ENCODE measurements around the gene MAPK8. TPM values are rescaled to one million over a fixed set of nuclear protein-coding genes. Genes with fewer than 3 reads are reported as not detected.

The MAPK8 gene
- total and polyA plus RNA-seq, 4 donors, result 9.1 to 142 (median 24.2) TPM

DNA sequence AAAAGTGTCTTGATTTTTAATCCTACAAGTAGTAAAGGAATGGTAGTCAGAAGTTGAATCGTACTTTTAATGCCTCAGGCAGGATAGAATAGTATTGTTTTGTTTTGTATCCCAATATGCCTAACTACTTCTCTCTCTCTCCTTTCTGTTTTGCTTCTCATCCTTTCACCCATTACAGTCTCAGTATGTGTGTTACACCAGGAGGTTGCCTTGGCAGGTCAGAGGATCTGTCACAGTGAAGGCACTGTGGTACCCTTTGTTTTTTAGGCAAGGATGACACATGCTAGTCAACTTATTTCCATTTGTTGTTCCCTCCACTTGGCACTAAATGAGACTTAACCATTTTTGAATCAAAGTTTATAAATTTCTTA, 94.4 kb downstream of the MAPK8 start:
- H3K27ac ChIP-seq (ENCODE audit: low read depth in 1 of 2, low read length in 1 of 2), result no peak overlapping the region

DNA sequence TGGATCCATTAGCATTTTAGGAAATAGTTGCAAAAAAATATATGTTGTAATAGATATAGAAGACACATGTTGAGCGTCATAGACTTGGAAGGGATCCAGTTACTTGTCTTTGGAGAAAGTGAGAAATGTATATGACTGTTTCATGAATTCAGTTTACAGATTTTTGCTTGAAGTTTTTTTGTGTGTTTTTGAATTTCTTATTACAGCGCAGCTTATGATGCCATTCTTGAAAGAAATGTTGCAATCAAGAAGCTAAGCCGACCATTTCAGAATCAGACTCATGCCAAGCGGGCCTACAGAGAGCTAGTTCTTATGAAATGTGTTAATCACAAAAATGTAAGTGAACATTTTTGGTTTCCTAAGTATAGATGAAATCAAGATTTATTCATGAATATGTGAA, 98.2 kb downstream of the MAPK8 start:
- TF ChIP-seq, protein P1, sequence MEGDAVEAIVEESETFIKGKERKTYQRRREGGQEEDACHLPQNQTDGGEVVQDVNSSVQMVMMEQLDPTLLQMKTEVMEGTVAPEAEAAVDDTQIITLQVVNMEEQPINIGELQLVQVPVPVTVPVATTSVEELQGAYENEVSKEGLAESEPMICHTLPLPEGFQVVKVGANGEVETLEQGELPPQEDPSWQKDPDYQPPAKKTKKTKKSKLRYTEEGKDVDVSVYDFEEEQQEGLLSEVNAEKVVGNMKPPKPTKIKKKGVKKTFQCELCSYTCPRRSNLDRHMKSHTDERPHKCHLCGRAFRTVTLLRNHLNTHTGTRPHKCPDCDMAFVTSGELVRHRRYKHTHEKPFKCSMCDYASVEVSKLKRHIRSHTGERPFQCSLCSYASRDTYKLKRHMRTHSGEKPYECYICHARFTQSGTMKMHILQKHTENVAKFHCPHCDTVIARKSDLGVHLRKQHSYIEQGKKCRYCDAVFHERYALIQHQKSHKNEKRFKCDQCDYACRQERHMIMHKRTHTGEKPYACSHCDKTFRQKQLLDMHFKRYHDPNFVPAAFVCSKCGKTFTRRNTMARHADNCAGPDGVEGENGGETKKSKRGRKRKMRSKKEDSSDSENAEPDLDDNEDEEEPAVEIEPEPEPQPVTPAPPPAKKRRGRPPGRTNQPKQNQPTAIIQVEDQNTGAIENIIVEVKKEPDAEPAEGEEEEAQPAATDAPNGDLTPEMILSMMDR (IDR thresholded peaks at IDR 0.05; ENCODE audit: control extremely low read depth, extremely low read depth), result no peak
- 25 to 60% methylated on average over 4 of the region's 4 CpGs for WGBS, 2 donors
- Histone ChIP-seq H3K27ac (ENCODE audit: low read depth in 1 of 2, low read length in 1 of 2) (no peak overlapping the region), H3K36me3 (ENCODE audit: control insufficient read depth in 4 of 4, insufficient read depth in 4 of 4, low read length in 4 of 4) (peaks cover 0 to 3% (median under 1%) of the 10 kb centered on the region in 4 donors), H3K9me3 (ENCODE audit: control insufficient read depth in 4 of 4, insufficient read depth in 3 of 4, low read length in 3 of 4) (no peaks in the 10 kb centered on the region), H3K9ac (ENCODE audit: insufficient read depth in 1 of 2, low read length in 2 of 2) (no peak overlapping the region), H3K4me1 (ENCODE audit: control insufficient read depth in 5 of 5, insufficient read depth in 5 of 5, low read length in 5 of 5) (peaks cover 0 to 39% (median 8%) of the 10 kb centered on the region in 5 donors), H3K4me3 (no peak overlapping the region), H3K27me3 (ENCODE audit: control insufficient read depth in 3 of 3, insufficient read depth in 3 of 3, low read length in 2 of 3) (no peaks in the 10 kb centered on the region)
- ATAC-seq (ENCODE audit: insufficient read depth, low FRiP score) (no peak), DNase-seq (peak; percentile 68 to 98 (median 98))

More for the DNA sequence above, 94.4 kb downstream of the MAPK8 start:
- peaks cover 0 to 28% (median 14%) of the 10 kb centered on the region in 5 donors for H3K4me1 ChIP-seq (ENCODE audit: control insufficient read depth in 5 of 5, insufficient read depth in 5 of 5, low read length in 5 of 5)
- TF ChIP-seq, protein P1 (IDR thresholded peaks at IDR 0.05; ENCODE audit: control extremely low read depth, extremely low read depth), result no peak
- no peak for DNase-seq
- H3K4me3 ChIP-seq, result no peak overlapping the region
- H3K9me3 ChIP-seq (ENCODE audit: control insufficient read depth in 4 of 4, insufficient read depth in 3 of 4, low read length in 3 of 4), result no peaks in the 10 kb centered on the region
- no peaks in the 10 kb centered on the region for H3K36me3 ChIP-seq (ENCODE audit: control insufficient read depth in 4 of 4, insufficient read depth in 4 of 4, low read length in 4 of 4)
- 92% methylated on average over 1 of the region's 1 CpG for WGBS, 2 donors
- no peaks in the 10 kb centered on the region for H3K27me3 ChIP-seq (ENCODE audit: control insufficient read depth in 3 of 3, insufficient read depth in 3 of 3, low read length in 2 of 3)
- no peak for ATAC-seq (ENCODE audit: insufficient read depth, low FRiP score)
- no peak overlapping the region for H3K9ac ChIP-seq (ENCODE audit: insufficient read depth in 1 of 2, low read length in 2 of 2)

DNA sequence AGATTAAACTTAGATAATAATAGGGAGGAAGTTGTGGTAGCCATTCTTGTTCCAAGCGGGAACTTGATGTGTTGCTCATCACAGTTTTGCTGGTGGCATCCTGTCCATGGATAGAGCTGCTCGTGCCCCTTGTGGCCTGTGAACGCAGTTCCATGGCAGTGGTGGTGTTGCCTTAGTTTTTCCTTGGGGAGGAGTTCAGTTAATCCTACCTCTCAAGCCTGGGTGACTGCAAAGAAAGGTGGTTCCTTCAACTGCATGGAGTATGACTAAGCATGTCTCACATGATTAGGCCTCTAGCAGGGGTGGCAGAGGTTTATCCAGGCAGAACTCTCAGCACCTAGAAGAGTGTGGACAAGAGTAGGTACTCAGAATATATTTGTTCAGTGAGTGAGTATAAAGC, 99.7 kb downstream of the MAPK8 start:
- TF ChIP-seq, protein P1 (IDR thresholded peaks at IDR 0.05; ENCODE audit: control extremely low read depth, extremely low read depth), result no peak
- DNase-seq (no peak), ATAC-seq (ENCODE audit: insufficient read depth, low FRiP score) (no peak)
- no peaks in the 10 kb centered on the region for H3K27me3 ChIP-seq (ENCODE audit: control insufficient read depth in 3 of 3, insufficient read depth in 3 of 3, low read length in 2 of 3)
- H3K36me3 ChIP-seq (ENCODE audit: control insufficient read depth in 4 of 4, insufficient read depth in 4 of 4, low read length in 4 of 4), result peaks cover 3 to 14% (median 10%) of the 10 kb centered on the region in 4 donors
- no peak overlapping the region for H3K27ac ChIP-seq (ENCODE audit: low read depth in 1 of 2, low read length in 1 of 2)
- 70 to 80% methylated on average over 3 of the region's 3 CpGs for WGBS, 2 donors
- H3K4me1 ChIP-seq (ENCODE audit: control insufficient read depth in 5 of 5, insufficient read depth in 5 of 5, low read length in 5 of 5), result peaks cover 0 to 30% (median 4%) of the 10 kb centered on the region in 5 donors
- H3K9ac ChIP-seq (ENCODE audit: insufficient read depth in 1 of 2, low read length in 2 of 2), result no peak overlapping the region
- no peak overlapping the region for H3K4me3 ChIP-seq
- no peaks in the 10 kb centered on the region for H3K9me3 ChIP-seq (ENCODE audit: control insufficient read depth in 4 of 4, insufficient read depth in 3 of 4, low read length in 3 of 4)

DNA sequence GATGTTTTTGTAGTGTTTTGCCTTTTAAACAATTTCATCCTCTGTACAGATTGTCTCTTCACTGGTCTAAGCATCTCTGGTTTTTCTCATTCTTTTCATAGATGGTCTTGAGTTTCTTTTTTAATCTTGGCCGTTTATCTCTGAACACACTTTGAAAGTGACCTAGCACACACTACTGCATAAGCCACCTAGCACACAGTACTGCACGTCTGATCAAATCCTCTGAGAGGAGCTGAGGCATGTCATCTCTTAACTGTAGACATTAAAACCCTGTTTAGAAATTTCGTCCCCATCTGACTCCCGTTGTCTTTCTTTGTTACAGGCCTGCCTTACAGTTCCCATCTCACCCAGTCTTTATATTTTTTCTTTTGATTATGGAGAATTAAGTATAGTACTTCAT, 100.2 kb downstream of the MAPK8 start:
- no peaks in the 10 kb centered on the region for H3K27me3 ChIP-seq (ENCODE audit: control insufficient read depth in 3 of 3, insufficient read depth in 3 of 3, low read length in 2 of 3)

More for the DNA sequence above, 100.2 kb downstream of the MAPK8 start:
- H3K9ac ChIP-seq (ENCODE audit: insufficient read depth in 1 of 2, low read length in 2 of 2), result no peak overlapping the region
- no peaks in the 10 kb centered on the region for H3K9me3 ChIP-seq (ENCODE audit: control insufficient read depth in 4 of 4, insufficient read depth in 3 of 4, low read length in 3 of 4)
- peaks cover 3 to 15% (median 12%) of the 10 kb centered on the region in 4 donors for H3K36me3 ChIP-seq (ENCODE audit: control insufficient read depth in 4 of 4, insufficient read depth in 4 of 4, low read length in 4 of 4)
- DNase-seq, result no peak
- no peak for ATAC-seq (ENCODE audit: insufficient read depth, low FRiP score)
- 93 to 94% methylated on average over 4 of the region's 4 CpGs for WGBS, 2 donors
- no peak overlapping the region for H3K27ac ChIP-seq (ENCODE audit: low read depth in 1 of 2, low read length in 1 of 2)
- TF ChIP-seq, protein P1 (IDR thresholded peaks at IDR 0.05; ENCODE audit: control extremely low read depth, extremely low read depth), result no peak
- H3K4me1 ChIP-seq (ENCODE audit: control insufficient read depth in 5 of 5, insufficient read depth in 5 of 5, low read length in 5 of 5), result peaks cover 0 to 30% (median 4%) of the 10 kb centered on the region in 5 donors
- no peak overlapping the region for H3K4me3 ChIP-seq
